Upper lobe of left lung (tissue), 4 donors: ENCODE measurements around the gene ATP13A2.

Experiments
- POLR2A ChIP-seq, 4 donors: fragments of 450-650 bp; IDR thresholded peaks; one replicate each; pipeline ENCODE4 v1.5.1; 2016 to 2017; ENCODE audit warnings: antibody characterized with exemption in 4 of 4, mild to moderate bottlenecking in 2 of 4
- TF ChIP-seq, protein P1 (sequence below), 6 experiments: fragments of 450-650 bp in 4 of 6; fragments of 200-600 bp in 2 of 6; sonication (generic) in 2 of 6; IDR thresholded peaks; one replicate each; pipeline ENCODE4 v1.5.1; 2016 to 2019; ENCODE audit warnings: antibody characterized with exemption in 6 of 6

DNA sequence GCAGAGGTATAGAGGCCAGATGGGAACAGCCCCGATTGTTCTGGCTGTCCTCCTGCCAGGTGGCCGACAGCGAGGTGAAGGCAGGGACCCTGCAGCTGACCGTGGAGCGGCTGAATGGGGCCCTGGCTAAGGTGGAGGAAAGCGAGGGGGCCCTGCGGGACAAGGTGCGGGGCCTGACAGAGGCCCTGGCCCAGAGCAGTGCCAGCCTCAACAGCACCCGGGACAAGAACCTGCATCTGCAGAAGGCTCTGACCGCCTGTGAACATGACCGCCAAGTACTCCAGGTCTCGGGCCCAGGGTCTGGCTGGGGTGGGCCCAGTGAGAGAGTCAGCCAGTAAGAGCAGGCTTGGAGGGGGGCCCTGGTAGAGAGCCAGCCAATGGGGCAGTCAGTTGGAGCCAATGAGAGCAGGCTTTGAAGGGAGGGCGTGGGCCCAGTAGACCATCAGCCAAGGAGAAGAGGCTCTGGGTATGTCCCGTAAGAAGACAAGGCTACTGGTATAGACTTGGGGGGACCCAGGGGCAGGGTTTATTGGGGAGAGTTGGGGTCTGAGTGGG, 42.6 kb downstream of the ATP13A2 start:
- TF ChIP-seq, protein P1, sequence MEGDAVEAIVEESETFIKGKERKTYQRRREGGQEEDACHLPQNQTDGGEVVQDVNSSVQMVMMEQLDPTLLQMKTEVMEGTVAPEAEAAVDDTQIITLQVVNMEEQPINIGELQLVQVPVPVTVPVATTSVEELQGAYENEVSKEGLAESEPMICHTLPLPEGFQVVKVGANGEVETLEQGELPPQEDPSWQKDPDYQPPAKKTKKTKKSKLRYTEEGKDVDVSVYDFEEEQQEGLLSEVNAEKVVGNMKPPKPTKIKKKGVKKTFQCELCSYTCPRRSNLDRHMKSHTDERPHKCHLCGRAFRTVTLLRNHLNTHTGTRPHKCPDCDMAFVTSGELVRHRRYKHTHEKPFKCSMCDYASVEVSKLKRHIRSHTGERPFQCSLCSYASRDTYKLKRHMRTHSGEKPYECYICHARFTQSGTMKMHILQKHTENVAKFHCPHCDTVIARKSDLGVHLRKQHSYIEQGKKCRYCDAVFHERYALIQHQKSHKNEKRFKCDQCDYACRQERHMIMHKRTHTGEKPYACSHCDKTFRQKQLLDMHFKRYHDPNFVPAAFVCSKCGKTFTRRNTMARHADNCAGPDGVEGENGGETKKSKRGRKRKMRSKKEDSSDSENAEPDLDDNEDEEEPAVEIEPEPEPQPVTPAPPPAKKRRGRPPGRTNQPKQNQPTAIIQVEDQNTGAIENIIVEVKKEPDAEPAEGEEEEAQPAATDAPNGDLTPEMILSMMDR (IDR thresholded peaks at IDR 0.05): no peak
- TF ChIP-seq POLR2A (IDR thresholded peaks at IDR 0.05): no peak
